A549 (cell line): Measurements from ENCODE around the gene TAGLN3. TPM values are rescaled to one million over a fixed set of nuclear protein-coding genes. Genes with fewer than 3 reads are reported as not detected.

Experiments
- ATAC-seq, 2 experiments: fragments of 200-7000 bp in 1 of 2; fragments of >200 bp in 1 of 2; cut with Nextera tagmentation in 1 of 2; cut with Tn5 transposase in 1 of 2; 3 replicates each; pipeline versions ENCODE4 v1.8.0 to v1.9.1; 2018 to 2020; ENCODE audit warnings: mild to moderate bottlenecking in 1 of 2, moderate library complexity in 1 of 2
- CTCF ChIA-PET: fragments of 300-600 bp; sonication (Branson Sonifier 250); formaldehyde crosslinking; extraction: SDS; loops from one replicate; lab custom pipeline; 2021; ENCODE audit warnings: antibody characterized with exemption, inconsistent platforms; lab: Yijun Ruan, JAX
- POLR2A ChIA-PET: fragments of 350-600 bp; formaldehyde crosslinking; extraction: SDS; loops from one replicate; lab custom pipeline; 2021; ENCODE audit warnings: antibody characterized with exemption, inconsistent platforms; lab: Yijun Ruan, JAX
- DNase-seq, 2 experiments: peaks; one replicate each; pipeline versions ENCODE4 v3.0.0 to v3.0.0-alpha.2; 2011 to 2016; ENCODE audit warnings: low read depth in 1 of 2, low spot score in 1 of 2
- FAIRE-seq: peaks from 2 replicates; lab custom pipeline; 2011; peaks lifted over from hg19 to GRCh38; lab: Jason Lieb, UNC
- H3K27ac ChIP-seq, 2 experiments: fragments of >200 bp; sonication (Bioruptor Twin); formaldehyde crosslinking; 3 replicates each; pipeline ENCODE4 v1.5.1; 2016 to 2017
- H3K4me1 ChIP-seq: fragments of >200 bp; sonication (Bioruptor Twin); formaldehyde crosslinking; 3 replicates; pipeline ENCODE4 v1.6.1; 2016
- H3K4me2 ChIP-seq: fragments of >200 bp; sonication (Bioruptor Twin); formaldehyde crosslinking; 3 replicates; pipeline ENCODE4 v1.6.1; 2016
- H3K4me3 ChIP-seq: fragments of >200 bp; sonication (Bioruptor Twin); formaldehyde crosslinking; 3 replicates; pipeline ENCODE4 v1.5.1; 2016
- H3K9me3 ChIP-seq: fragments of >200 bp; sonication (Bioruptor Twin); formaldehyde crosslinking; 3 replicates; pipeline ENCODE4 v1.6.1; 2016
- ATOH8 ChIP-seq: fragments of 250-450 bp; sonication (Bioruptor Pico); IDR thresholded peaks from 2 replicates; pipeline ENCODE4 v1.5.0; 2020; ENCODE audit warnings: low read depth, mild to moderate bottlenecking, moderate library complexity
- BCL3 ChIP-seq: fragments of >200 bp; sonication (Bioruptor Twin); formaldehyde crosslinking; IDR thresholded peaks from 3 replicates; pipeline ENCODE4 v1.6.1; 2016
- BHLHE40 ChIP-seq: IDR thresholded peaks from 2 replicates; pipeline ENCODE4 v1.6.1; 2012; ENCODE audit warnings: low read depth, low read length, inconsistent platforms
- CBX8 ChIP-seq: fragments of 200-600 bp; sonication (generic); IDR thresholded peaks from 2 replicates; pipeline ENCODE4 v1.6.1; 2016
- CTCF ChIP-seq: fragments of >200 bp; sonication (Bioruptor Twin); formaldehyde crosslinking; IDR thresholded peaks from 3 replicates; pipeline ENCODE4 v1.5.1; 2016
- HES2 ChIP-seq: fragments of >200 bp; sonication (Bioruptor Twin); formaldehyde crosslinking; IDR thresholded peaks from 2 replicates; pipeline ENCODE4 v1.6.1; 2016
- HOXA7 ChIP-seq: fragments of 250-450 bp; sonication (Bioruptor Pico); IDR thresholded peaks from 2 replicates; pipeline ENCODE4 v1.5.0; 2020; ENCODE audit warnings: mild to moderate bottlenecking, moderate library complexity
- HOXB13 ChIP-seq: fragments of 250-450 bp; sonication (Bioruptor Pico); IDR thresholded peaks from 2 replicates; pipeline ENCODE4 v1.5.0; 2020; ENCODE audit warnings: low read depth, mild to moderate bottlenecking, moderate library complexity
- MAX ChIP-seq: IDR thresholded peaks from 2 replicates; pipeline ENCODE4 v1.6.1; 2012
- RAD21 ChIP-seq, 2 experiments: fragments of >200 bp in 1 of 2; sonication (Bioruptor Twin) in 1 of 2; formaldehyde crosslinking in 1 of 2; IDR thresholded peaks in 1 of 2; conservative IDR thresholded peaks in 1 of 2; 2 replicates in 1 of 2; 3 replicates in 1 of 2; pipeline ENCODE4 v1.6.1; 2012 to 2018; ENCODE audit warnings: inconsistent platforms in 1 of 2
- REST ChIP-seq: fragments of 200-600 bp; sonication (generic); IDR thresholded peaks from 2 replicates; pipeline ENCODE4 v1.6.1; 2016; ENCODE audit warnings: antibody characterized with exemption, mild to moderate bottlenecking, moderate library complexity
- SMC3 ChIP-seq: fragments of >200 bp; sonication (Bioruptor Twin); formaldehyde crosslinking; IDR thresholded peaks from 3 replicates; pipeline ENCODE4 v1.6.1; 2018; ENCODE audit warnings: inconsistent platforms
- USF2 ChIP-seq: fragments of 450-650 bp; IDR thresholded peaks from 2 replicates; pipeline ENCODE4 v1.6.1; 2014; ENCODE audit warnings: antibody characterized with exemption
- ZNF302 ChIP-seq: fragments of 250-450 bp; sonication (Bioruptor Pico); IDR thresholded peaks from 2 replicates; pipeline ENCODE4 v1.9.0; 2021; ENCODE audit warnings: inconsistent platforms, mild to moderate bottlenecking, moderate library complexity
- WGBS: methylation state at CpG from one replicate; pipeline ENCODE4 v1.1.6; 2017; ENCODE audit errors: missing lambda C conversion rate; 5-methylcytosine and 5-hydroxymethylcytosine counted together
- polyA plus RNA-seq, 4 experiments: library from polyadenylated mRNA; depleted of rRNA in 3 of 4; stranded (reverse); fragments of >200 nt; fragmentation: RNase III in 1 of 4; extraction: RNeasy Plus Mini Kit Qiagen cat#74134 plus additional on column Dnase treatment in 1 of 4; gene quantifications; 2 replicates in 3 of 4; 3 replicates in 1 of 4; pipeline ENCODE4 v1.2.3, GENCODE V29; 2011 to 2017

Gene TAGLN3
- polyA plus RNA-seq, 2 of the 4 experiments (the other 2 are of a cell fraction), result not detected

- FAIRE-seq (no peak), ATAC-seq (0 out of 6 replicates have a peak, but pooled peaks of 1 of the 2 experiments have one; percentile 20), DNase-seq (no peak)
- ChIA-PET CTCF (interaction anchor here (0.7 to 26.1 kb wide), 34 partner anchors 9 to 389 kb away, joined by 3 to 312 read pairs (median 6); partner anchors contain the start of genes ABHD10 and PHLDB2), POLR2A (interaction anchor here (1.0 to 1.1 kb wide), 2 partner anchors 12 to 106 kb away, joined by 4 to 6 read pairs; partner anchors contain the start of gene ABHD10)
- H3K4me3 ChIP-seq, result no peak overlapping the region
- TF ChIP-seq HES2 (no peak), BCL3 (no peak), USF2 (peak; percentile 24; the same call in 1 of the 2 replicates), CBX8 (no peak), BHLHE40 (no peak)
- H3K4me2 ChIP-seq, result peak overlapping the region; percentile 62
- H3K27ac ChIP-seq, result peak overlapping the region; percentile 50 to 79
- WGBS, result 19% methylated on average over 3 of the region's 3 CpGs
- no peaks in the 10 kb centered on the region for H3K9me3 ChIP-seq
- peaks cover 25% of the 10 kb centered on the region for H3K4me1 ChIP-seq
Measured at GRCh38 chr3:111967068-111967467, 31.7 kb upstream of the TAGLN3 start.

- FAIRE-seq (peak; percentile 56), ATAC-seq (peak; percentile 92 to 97), DNase-seq (peak; percentile 31 to 84)
- TF ChIP-seq RAD21 (conservative IDR thresholded peaks at IDR 0.05 in 1 of 2, IDR thresholded peaks at IDR 0.05 in 1 of 2) (peak; percentile 95 to 98), CTCF (peak; percentile 92), ZNF302 (CRISPR knock-in tag) (no peak), SMC3 (peak; percentile 97)
- 4% methylated on average over 8 of the region's 8 CpGs for WGBS
- Histone ChIP-seq H3K9me3 (no peaks in the 10 kb centered on the region), H3K4me3 (no peak overlapping the region), H3K4me1 (peaks cover 25% of the 10 kb centered on the region), H3K4me2 (peak overlapping the region; percentile 62), H3K27ac (peak overlapping the region; percentile 50 to 79)
- ChIA-PET POLR2A (interaction anchor here (1.0 to 1.1 kb wide), 2 partner anchors 11 to 107 kb away, joined by 4 to 6 read pairs; partner anchors contain the start of gene ABHD10), CTCF (interaction anchor here (0.6 to 26.1 kb wide), 51 partner anchors 9 to 700 kb away, joined by 3 to 312 read pairs (median 4); partner anchors contain the start of genes ABHD10 and PHLDB2)
Measured at GRCh38 chr3:111967651-111968274, 31.0 kb upstream of the TAGLN3 start.

GRCh38 chr3:111968319-111969054, 30.2 kb upstream of the TAGLN3 start:
- H3K4me1 ChIP-seq, result peaks cover 18% of the 10 kb centered on the region
- ChIA-PET CTCF (interaction anchor here (0.6 to 26.1 kb wide), 44 partner anchors 8 to 699 kb away, joined by 3 to 312 read pairs (median 5); partner anchors contain the start of genes ABHD10 and PHLDB2), POLR2A (interaction anchor here (1.0 to 1.1 kb wide), 2 partner anchors 10 to 108 kb away, joined by 4 to 6 read pairs; partner anchors contain the start of gene ABHD10)
- peak overlapping the region in 1 of 2 experiments; percentile 22; a peak in 1 of 6 replicates for H3K27ac ChIP-seq
- no peak overlapping the region for H3K4me3 ChIP-seq
- H3K9me3 ChIP-seq, result no peaks in the 10 kb centered on the region
- DNase-seq (no peak), FAIRE-seq (no peak), ATAC-seq (no peak)
- no peak overlapping the region for H3K4me2 ChIP-seq
- TF ChIP-seq HOXA7 (CRISPR knock-in tag), result no peak
- 59% methylated on average over 5 of the region's 5 CpGs for WGBS

GRCh38 chr3:111970376-111970775, 28.3 kb upstream of the TAGLN3 start:
- no peak for ATAC-seq
- no peak overlapping the region for H3K4me2 ChIP-seq
- ChIA-PET POLR2A (no interaction called here), CTCF (interaction anchor here (1.2 to 26.1 kb wide), 7 partner anchors 43 to 278 kb away, joined by 3 to 312 read pairs (median 10); partner anchors contain the start of gene PHLDB2)
- H3K9me3 ChIP-seq, result no peaks in the 10 kb centered on the region
- no peak overlapping the region for H3K27ac ChIP-seq
- WGBS, result 88% methylated on average over 3 of the region's 3 CpGs
- H3K4me3 ChIP-seq, result no peak overlapping the region
- DNase-seq, result no peak
- FAIRE-seq, result no peak
- H3K4me1 ChIP-seq, result peaks cover 12% of the 10 kb centered on the region
- TF ChIP-seq ATOH8 (CRISPR knock-in tag), result no peak
- no peak for TF ChIP-seq REST
- TF ChIP-seq BCL3, result no peak
- TF ChIP-seq MAX, result no peak
- TF ChIP-seq HOXB13 (CRISPR knock-in tag), result no peak
